NB4 (cell line): Measurements from ENCODE around the gene PIEZO2.

ENCODE experiments used
- DNase-seq: peaks from one replicate; pipeline ENCODE4 v3.0.0; 2010; ENCODE audit warnings: low read depth
- H3K4me3 ChIP-seq: one replicate; pipeline ENCODE4 v1.5.1; 2011; ENCODE audit warnings: mild to moderate bottlenecking, low read depth, low read length, moderate library complexity
- MYC ChIP-seq: IDR thresholded peaks from 2 replicates; pipeline ENCODE4 v1.6.1; 2011; ENCODE audit warnings: low read depth, low read length
- POLR2A ChIP-seq: IDR thresholded peaks from 2 replicates; pipeline ENCODE4 v1.6.1; 2011; ENCODE audit warnings: mild to moderate bottlenecking; ENCODE audit not compliant: insufficient read length; ENCODE audit errors: extremely low read depth
- TF ChIP-seq, protein P1 (sequence below): IDR thresholded peaks from one replicate; pipeline ENCODE4 v1.5.1; 2012; ENCODE audit warnings: low read depth, low read length
- TF ChIP-seq, protein P2 (sequence below): IDR thresholded peaks from 2 replicates; pipeline ENCODE4 v1.6.1; 2011; ENCODE audit warnings: low read depth, low read length

The PIEZO2 gene

DNA sequence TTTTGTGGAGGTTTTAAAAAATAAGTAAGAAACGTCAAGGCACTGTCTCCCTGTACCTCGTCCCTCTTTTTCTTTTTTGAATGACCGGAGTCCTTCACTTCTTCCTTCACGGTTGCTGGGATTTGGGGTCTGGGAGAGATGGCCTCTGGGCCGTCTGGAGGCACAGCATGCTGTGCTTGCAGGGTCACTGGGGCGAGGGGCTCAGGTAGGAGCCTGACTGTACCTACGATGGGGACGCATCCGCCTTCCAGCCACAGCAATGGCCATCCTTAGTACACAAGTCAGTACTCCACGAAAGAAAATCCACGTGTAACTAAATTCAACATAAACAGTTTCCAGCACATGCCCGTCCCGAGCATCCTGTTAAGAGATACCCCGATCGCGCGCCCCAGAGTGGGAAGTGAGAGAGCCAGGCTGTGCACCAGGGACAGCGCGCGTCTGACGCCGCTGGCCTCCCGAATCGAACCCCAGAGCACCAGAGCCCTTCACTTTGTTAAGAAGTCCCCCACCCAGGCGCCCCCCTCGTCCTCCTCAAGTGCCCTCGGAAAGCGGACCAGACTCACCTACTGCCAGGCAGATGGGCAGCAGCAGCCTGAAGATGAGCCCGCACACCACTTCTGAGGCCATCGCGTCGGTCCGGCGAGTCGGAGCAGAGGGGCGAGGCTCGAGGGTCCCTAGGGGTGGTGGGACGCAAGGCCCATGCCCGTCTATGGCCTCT lies 1.2 kb downstream of the PIEZO2 start:
- DNase-seq, result no peak
- H3K4me3 ChIP-seq, result no peak overlapping the region
- no peak for TF ChIP-seq MYC
- TF ChIP-seq, protein P1, sequence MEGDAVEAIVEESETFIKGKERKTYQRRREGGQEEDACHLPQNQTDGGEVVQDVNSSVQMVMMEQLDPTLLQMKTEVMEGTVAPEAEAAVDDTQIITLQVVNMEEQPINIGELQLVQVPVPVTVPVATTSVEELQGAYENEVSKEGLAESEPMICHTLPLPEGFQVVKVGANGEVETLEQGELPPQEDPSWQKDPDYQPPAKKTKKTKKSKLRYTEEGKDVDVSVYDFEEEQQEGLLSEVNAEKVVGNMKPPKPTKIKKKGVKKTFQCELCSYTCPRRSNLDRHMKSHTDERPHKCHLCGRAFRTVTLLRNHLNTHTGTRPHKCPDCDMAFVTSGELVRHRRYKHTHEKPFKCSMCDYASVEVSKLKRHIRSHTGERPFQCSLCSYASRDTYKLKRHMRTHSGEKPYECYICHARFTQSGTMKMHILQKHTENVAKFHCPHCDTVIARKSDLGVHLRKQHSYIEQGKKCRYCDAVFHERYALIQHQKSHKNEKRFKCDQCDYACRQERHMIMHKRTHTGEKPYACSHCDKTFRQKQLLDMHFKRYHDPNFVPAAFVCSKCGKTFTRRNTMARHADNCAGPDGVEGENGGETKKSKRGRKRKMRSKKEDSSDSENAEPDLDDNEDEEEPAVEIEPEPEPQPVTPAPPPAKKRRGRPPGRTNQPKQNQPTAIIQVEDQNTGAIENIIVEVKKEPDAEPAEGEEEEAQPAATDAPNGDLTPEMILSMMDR, result no peak
- TF ChIP-seq POLR2A, result no peak
- TF ChIP-seq, protein P2, sequence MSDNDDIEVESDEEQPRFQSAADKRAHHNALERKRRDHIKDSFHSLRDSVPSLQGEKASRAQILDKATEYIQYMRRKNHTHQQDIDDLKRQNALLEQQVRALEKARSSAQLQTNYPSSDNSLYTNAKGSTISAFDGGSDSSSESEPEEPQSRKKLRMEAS, result no peak

DNA sequence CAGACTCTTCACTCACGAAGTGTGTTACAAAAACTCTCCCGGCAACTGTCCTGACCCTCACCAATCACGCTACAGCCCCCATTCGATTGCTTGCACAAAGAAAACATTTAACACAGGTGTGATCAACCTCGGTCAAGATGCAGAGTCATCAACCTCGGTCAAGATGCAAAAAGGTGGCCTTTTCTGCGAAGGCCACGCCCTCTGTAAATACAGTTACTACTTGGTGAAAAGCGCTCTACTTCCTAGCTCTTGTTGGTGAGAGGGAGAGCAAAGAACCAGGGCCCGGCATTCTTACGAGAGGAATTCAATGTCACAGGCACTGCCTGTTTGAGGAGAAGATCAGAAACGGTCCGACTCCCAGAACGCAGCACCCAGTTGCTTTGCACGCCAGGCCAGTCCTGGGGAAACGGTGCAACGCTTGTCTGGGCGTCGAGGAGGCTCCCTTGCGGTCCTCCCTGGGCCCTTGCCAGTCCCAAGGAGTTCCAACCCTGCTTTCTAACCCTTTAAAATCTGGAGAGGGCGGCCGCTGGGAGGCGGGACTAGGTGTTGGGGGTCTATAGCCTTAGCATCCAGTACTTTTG lies 1.9 kb downstream of the PIEZO2 start:
- TF ChIP-seq MYC, result no peak
- TF ChIP-seq, protein P1, result no peak
- TF ChIP-seq POLR2A, result no peak
- TF ChIP-seq, protein P2, result no peak
- no peak for DNase-seq
- no peak overlapping the region for H3K4me3 ChIP-seq

DNA sequence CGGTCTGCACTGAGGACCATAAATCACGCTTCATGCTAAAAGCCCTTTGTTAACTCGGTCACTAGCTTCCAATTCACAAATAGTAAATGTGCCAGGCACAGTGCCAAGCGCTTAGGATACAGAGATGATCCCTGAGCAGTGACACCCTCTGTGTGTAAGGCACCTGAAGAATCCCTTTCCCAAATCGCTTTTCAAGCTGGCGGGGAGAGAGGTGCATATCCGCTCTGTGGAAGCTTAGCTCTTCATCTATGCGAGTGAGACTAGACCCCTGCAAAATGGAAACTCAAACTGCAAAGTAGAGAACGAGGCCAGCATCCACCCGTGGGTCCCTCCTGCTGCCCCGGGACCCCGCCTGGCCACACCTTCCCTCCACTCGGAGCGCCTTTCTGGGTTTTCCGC lies 2.4 kb downstream of the PIEZO2 start:
- no peak overlapping the region for H3K4me3 ChIP-seq
- no peak for DNase-seq
- TF ChIP-seq POLR2A, result no peak
- TF ChIP-seq, protein P2, result no peak
- no peak for TF ChIP-seq MYC
- TF ChIP-seq, protein P1, result no peak

DNA sequence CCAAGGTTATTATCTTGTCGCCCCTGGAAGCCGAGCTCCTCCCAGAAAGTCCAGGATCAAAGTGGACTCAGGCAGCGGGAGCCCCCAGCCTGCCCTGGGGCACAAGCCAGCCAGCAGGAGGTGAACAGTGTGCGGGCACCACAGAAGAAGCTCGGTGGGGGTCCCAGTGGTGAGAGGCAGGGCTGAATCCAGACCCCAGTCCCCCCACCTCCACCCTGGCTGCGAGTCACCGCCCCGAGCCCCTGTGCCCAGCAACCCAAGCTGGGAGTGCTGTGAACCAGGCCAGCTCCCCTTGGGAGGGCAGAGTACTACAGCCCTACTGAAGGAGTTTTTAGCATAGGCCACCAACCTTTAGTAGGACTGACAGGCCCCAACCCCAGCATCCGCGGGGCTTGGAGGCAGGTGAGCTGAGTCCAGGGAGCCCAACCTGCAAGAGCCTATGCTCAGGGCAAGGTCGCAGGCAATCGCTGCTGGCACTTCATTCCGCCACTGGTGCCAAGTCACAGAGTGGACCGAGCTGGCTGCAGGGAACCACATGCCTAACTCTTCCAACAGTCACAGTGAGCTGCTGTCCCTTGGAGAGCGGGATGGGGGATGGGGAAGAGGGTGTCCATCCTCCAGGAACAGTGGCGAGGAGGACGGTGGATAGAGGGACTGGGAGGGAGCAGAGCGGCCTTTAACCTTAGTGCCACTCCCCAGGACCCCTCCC lies 3.0 kb downstream of the PIEZO2 start:
- TF ChIP-seq MYC, result no peak
- TF ChIP-seq, protein P1, result no peak
- DNase-seq, result no peak
- H3K4me3 ChIP-seq, result no peak overlapping the region

DNA sequence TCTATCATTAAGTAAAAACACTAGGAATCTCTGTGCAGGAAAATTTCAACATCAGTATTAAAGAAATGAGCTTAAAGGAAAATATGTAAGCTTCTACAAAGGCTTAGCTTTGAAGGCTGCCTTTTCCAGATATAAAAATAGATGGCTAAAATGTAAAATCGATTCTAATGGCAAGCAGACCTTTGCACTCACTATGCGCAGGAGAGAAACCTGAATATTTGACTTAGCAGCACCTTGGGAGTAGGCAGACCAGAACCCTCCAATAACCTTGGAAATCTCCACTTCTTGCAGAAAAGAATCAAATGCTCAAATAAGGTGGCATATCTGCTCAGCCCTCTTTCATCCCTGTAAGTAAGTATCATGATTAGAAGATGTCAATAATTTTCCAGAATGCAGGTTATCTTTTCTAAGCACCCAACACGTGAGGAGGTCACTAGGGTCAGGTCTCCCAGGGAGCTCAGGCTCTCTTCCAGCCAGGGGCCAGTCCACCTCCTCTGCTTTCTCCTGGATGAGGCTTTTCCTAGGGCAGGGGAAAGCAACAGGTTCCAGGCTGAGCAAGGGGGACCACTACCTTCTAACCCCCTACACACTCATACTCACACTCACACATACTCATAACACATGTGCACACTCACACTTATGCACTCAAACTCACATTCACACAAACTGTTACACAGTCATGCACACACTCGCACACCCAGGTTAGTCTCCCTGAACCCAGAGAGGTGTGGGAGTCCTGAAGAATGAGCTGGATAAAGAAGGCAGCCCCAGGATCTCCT lies 3.8 kb downstream of the PIEZO2 start:
- TF ChIP-seq POLR2A (no peak), MYC (no peak)
- TF ChIP-seq, protein P2, result no peak
- TF ChIP-seq, protein P1, result no peak
- DNase-seq, result no peak
- no peak overlapping the region for H3K4me3 ChIP-seq
